Central memory CD8-positive, alpha-beta T cell (primary cell): ENCODE measurements around the gene PRODH.
"Not testable (repeated sequence)": the region's sequence is repeated elsewhere in the genome, so short reads cannot be mapped to it uniquely, and the experiment has no call there.

Experiments
- ATAC-seq: fragments of 150-1000 bp; cut with Tn5 transposase; replicated peaks from 2 replicates; pipeline ENCODE4 v1.10.0; 2022; ENCODE audit warnings: mild to moderate bottlenecking, moderate FRiP score, moderate number of reproducible peaks; ENCODE audit not compliant: poor library complexity, severe bottlenecking; ENCODE audit errors: extremely low read depth
- DNase-seq, 2 donors: peaks; one replicate each; pipeline ENCODE4 v3.0.0; 2021; ENCODE audit warnings: low spot score in 2 of 2
- H3K27ac Mint-ChIP-seq: one replicate; pipeline ENCODE4 v1.8.0; 2022; ENCODE audit warnings: low read depth, mild to moderate bottlenecking, moderate library complexity, mixed read lengths
- H3K27me3 Mint-ChIP-seq: one replicate; pipeline ENCODE4 v1.8.0; 2022; ENCODE audit warnings: mixed read lengths
- H3K36me3 Mint-ChIP-seq: one replicate; pipeline ENCODE4 v1.8.0; 2022; ENCODE audit warnings: mild to moderate bottlenecking, moderate library complexity, mixed read lengths; ENCODE audit not compliant: insufficient read depth
- H3K4me1 Mint-ChIP-seq: one replicate; pipeline ENCODE4 v1.8.0; 2022; ENCODE audit warnings: mixed read lengths
- H3K4me3 Mint-ChIP-seq: one replicate; pipeline ENCODE4 v1.8.0; 2022; ENCODE audit warnings: mild to moderate bottlenecking, moderate library complexity, mixed read lengths
- H3K9me3 Mint-ChIP-seq: one replicate; pipeline ENCODE4 v1.8.0; 2022; ENCODE audit warnings: mixed read lengths

The PRODH gene

GRCh38 chr22:18956121-18956895 lies 20.2 kb upstream of the PRODH start:
- not testable (repeated sequence) for DNase-seq, H3K27ac Mint-ChIP-seq, H3K36me3 Mint-ChIP-seq, ATAC-seq, H3K9me3 Mint-ChIP-seq, H3K4me1 Mint-ChIP-seq, H3K4me3 Mint-ChIP-seq
- peaks cover 22% of the 10 kb centered on the region for H3K27me3 Mint-ChIP-seq

DNA sequence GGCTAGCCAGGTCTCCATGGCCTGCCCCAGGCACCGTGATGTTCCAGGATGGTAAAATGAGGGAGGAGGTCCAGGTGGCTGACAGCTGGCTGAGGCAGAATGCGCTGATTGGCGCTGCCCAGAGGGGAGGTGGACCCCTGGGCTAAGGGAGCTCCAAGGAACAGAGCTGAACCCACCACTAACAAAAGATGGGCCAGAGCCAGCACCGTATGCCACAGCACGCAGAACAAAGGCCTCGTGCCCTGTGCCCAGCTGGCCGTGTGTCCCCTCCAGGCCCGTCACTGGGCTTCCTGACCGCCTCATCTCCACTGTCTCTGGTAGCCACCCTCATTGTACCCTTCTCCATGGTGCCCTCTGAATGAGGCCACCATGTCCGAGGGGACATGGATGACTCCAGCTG lies 19.6 kb upstream of the PRODH start:
- Mint-ChIP-seq H3K27ac (no peak overlapping the region), H3K4me1 (peaks cover 6% of the 10 kb centered on the region), H3K36me3 (no peaks in the 10 kb centered on the region), H3K4me3 (no peak overlapping the region), H3K9me3 (no peaks in the 10 kb centered on the region), H3K27me3 (peaks cover 24% of the 10 kb centered on the region)
- ATAC-seq, result no peak
- no peak for DNase-seq

- ATAC-seq, result no peak
- Mint-ChIP-seq H3K9me3 (no peaks in the 10 kb centered on the region), H3K36me3 (no peaks in the 10 kb centered on the region), H3K4me3 (no peak overlapping the region), H3K27me3 (peaks cover 30% of the 10 kb centered on the region), H3K27ac (no peak overlapping the region), H3K4me1 (peaks cover 6% of the 10 kb centered on the region)
- DNase-seq, result no peak
These were observed 19.0 kb upstream of the PRODH start for GRCh38 chr22:18954990-18955571.

DNA sequence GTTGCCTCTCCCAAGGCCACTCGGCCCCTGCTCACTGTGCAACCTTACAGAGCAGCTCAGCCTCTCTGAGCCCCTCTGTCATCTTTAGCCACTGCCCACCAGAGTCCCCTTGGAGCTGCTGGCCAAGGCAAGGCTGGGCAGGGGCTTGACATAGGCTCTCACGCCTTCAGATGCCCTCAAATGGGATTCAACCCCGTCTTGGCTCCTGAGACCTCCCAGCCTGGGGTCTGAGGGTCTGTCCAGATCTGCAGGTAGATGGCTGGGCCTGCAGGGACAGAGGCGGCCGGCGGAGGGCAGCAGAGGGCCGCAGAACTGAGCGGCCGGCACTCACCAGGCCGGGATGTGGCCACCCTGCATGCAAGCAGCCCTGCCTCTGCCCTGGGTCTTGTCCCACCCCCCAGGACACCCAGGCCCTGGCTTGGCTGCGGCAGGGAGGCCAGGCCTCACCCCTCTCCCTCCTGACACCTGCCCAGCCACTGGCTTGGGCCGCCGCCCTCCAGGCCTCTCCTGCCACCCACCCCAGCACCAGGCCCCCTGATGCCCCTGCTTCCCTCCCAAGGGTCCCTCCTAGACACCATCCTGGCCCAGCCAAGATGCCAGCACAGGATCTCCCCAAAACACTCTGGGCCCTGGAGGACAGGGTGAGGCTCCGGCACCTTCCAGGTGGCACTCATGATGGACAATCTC lies 18.4 kb upstream of the PRODH start:
- DNase-seq, result peak; percentile 26 to 46
- not testable (repeated sequence) for H3K9me3 Mint-ChIP-seq
- peak; percentile 49 for ATAC-seq

GRCh38 chr22:18953128-18953527 lies 17.0 kb upstream of the PRODH start:
- not testable (repeated sequence) for H3K4me1 Mint-ChIP-seq, H3K36me3 Mint-ChIP-seq, DNase-seq, H3K4me3 Mint-ChIP-seq, ATAC-seq, H3K27ac Mint-ChIP-seq, H3K9me3 Mint-ChIP-seq
- H3K27me3 Mint-ChIP-seq, result peaks cover 38% of the 10 kb centered on the region

More for the DNA sequence above, 18.4 kb upstream of the PRODH start:
- peaks cover 36% of the 10 kb centered on the region for H3K27me3 Mint-ChIP-seq
- not testable (repeated sequence) for H3K4me1 Mint-ChIP-seq, H3K27ac Mint-ChIP-seq, H3K36me3 Mint-ChIP-seq, H3K4me3 Mint-ChIP-seq

DNA sequence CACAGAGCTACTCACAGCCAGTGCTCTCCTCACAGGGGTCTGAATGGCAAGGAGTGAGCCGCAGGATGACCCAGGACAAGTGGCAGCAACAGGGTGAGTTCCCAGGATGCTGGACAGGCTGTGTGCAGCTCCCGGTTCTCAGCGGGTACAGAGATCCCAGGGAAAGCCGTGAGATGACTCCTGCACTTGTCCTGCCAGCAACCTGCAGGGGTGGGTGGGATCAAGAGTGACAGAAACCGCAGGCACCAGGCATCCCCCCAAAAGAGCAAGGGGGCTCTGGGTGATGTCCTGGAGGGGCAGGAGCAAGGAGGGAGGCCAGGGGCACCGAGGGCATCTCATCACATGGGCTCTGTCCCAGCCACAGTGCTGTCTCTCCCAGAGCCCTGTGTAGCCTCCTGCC lies 15.9 kb upstream of the PRODH start:
- no peak for ATAC-seq
- no peak overlapping the region for H3K4me3 Mint-ChIP-seq

DNA sequence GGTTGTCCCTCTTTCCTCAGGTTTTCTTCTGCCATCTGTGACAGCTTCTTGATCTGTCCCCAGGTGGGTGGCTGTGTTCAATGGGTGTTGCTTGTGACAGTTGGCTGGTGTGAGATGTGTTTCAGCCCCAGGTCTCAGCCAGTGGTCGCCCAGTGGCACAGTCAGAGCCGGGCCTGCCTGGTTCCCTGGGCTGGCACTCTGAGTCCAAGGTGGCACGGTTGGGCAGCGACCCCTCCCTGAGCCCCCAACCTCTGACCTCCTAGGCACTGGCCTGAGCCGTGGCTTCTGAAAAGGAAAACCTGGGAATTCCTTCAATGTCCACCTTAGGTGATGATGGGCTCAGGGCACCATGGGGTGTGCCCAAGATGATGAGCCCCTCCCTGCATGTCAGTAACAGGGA lies 14.0 kb upstream of the PRODH start:
- Mint-ChIP-seq H3K27ac (no peak overlapping the region), H3K4me1 (no peaks in the 10 kb centered on the region), H3K9me3 (no peaks in the 10 kb centered on the region), H3K27me3 (peaks cover 38% of the 10 kb centered on the region), H3K36me3 (no peaks in the 10 kb centered on the region), H3K4me3 (no peak overlapping the region)
- DNase-seq, result no peak
- no peak for ATAC-seq

More for the DNA sequence above, 15.9 kb upstream of the PRODH start:
- no peak for DNase-seq
- Mint-ChIP-seq H3K27me3 (peaks cover 46% of the 10 kb centered on the region), H3K36me3 (no peaks in the 10 kb centered on the region), H3K27ac (no peak overlapping the region), H3K9me3 (no peaks in the 10 kb centered on the region), H3K4me1 (no peaks in the 10 kb centered on the region)

DNA sequence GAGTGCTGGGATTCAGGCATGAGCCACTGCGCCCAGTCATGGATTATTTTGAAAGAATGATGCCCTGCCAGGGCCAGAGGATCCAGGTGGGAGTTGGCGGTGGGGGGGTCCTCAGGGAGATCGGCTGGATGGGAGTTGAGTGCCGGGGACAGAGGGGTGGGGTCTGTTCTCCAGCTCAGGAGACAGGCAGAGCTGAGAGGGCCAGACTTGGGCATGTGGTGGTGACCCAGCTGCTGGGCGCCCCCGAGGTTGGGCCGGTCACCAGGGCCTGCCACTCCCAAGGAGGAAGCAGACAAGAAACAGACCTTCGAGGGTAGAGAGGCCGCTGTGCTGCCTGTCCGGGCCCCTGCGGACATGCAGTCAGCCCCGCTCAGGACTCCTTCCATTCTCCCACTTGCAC lies 11.8 kb upstream of the PRODH start:
- no peaks in the 10 kb centered on the region for H3K36me3 Mint-ChIP-seq
- no peaks in the 10 kb centered on the region for H3K9me3 Mint-ChIP-seq
- H3K27ac Mint-ChIP-seq, result no peak overlapping the region
- H3K4me1 Mint-ChIP-seq, result no peaks in the 10 kb centered on the region
- H3K4me3 Mint-ChIP-seq, result no peak overlapping the region
- DNase-seq (no peak), ATAC-seq (no peak)
- H3K27me3 Mint-ChIP-seq, result peaks cover 31% of the 10 kb centered on the region

GRCh38 chr22:18947105-18947504 lies 11.0 kb upstream of the PRODH start:
- ATAC-seq, H3K4me3 Mint-ChIP-seq, H3K4me1 Mint-ChIP-seq, DNase-seq, H3K9me3 Mint-ChIP-seq, H3K27ac Mint-ChIP-seq, H3K36me3 Mint-ChIP-seq: not testable (repeated sequence)
- H3K27me3 Mint-ChIP-seq, result peaks cover 31% of the 10 kb centered on the region

- not testable (repeated sequence) for H3K4me1 Mint-ChIP-seq, H3K4me3 Mint-ChIP-seq, DNase-seq, H3K27ac Mint-ChIP-seq, H3K27me3 Mint-ChIP-seq, ATAC-seq, H3K9me3 Mint-ChIP-seq, H3K36me3 Mint-ChIP-seq
These were observed 2.6 kb upstream of the PRODH start for GRCh38 chr22:18938691-18939090.

DNA sequence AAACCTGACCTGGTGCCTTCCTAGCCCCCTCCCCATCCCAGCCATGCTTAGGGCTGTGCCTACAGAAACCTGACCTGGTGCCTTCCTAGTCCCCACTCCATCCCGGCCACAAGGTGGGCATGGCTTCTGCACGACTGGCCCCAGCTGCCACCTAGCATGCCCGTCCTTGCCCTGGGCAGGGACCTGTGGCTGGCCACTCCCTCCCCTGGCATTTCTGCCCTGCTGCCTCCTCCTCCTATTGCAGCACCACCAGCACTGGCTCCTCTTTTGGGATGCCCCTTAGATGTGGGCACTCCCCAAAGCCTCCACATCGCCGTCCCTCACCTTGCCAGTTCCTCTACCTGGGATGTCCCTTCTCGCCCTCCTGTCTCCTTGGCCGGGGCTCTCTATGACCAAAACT lies 1.4 kb downstream of the PRODH start:
- H3K9me3 Mint-ChIP-seq, ATAC-seq: not testable (repeated sequence)

GRCh38 chr22:18933914-18934313 lies 2.2 kb downstream of the PRODH start:
- Mint-ChIP-seq H3K9me3 (no peaks in the 10 kb centered on the region), H3K36me3 (no peaks in the 10 kb centered on the region), H3K27ac (no peak overlapping the region), H3K4me3 (no peak overlapping the region), H3K4me1 (no peaks in the 10 kb centered on the region), H3K27me3 (no peaks in the 10 kb centered on the region)
- ATAC-seq, result no peak
- DNase-seq, result no peak

More for the DNA sequence above, 1.4 kb downstream of the PRODH start:
- not testable (repeated sequence) for H3K36me3 Mint-ChIP-seq, H3K27ac Mint-ChIP-seq, DNase-seq, H3K4me1 Mint-ChIP-seq, H3K4me3 Mint-ChIP-seq, H3K27me3 Mint-ChIP-seq
